ENCODE data around the gene RAB44. TPM values are rescaled to one million over a fixed set of nuclear protein-coding genes. Genes with fewer than 3 reads are reported as not detected.

Gene RAB44
- total and polyA plus RNA-seq, 12 donors: 0.03 to 0.16 TPM; not detected in 10

DNA sequence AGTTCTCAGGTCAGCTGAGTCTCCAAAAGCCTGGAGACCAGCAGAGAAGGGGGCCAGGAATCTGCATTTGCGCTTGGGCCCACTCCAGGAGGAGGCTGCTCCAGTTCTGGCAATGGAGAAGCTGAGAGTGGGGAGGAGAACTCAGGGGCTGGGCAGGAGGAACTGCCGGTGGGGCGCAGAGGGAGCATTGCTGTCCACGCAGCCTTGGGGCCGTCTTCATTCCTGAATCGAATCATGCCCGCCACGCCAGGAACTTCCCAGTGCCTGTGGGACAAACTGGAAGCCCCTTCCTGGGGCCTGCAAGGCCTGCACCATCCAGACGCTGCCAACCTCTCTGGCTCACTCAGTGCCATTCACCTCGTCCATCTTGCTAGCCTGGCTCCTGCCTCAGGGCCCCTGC is 16.9 kb downstream of the RAB44 start:
- Histone ChIP-seq H3K9me3 (replicated peaks in 1 of 3) (no peaks in the 10 kb centered on the region), H3K4me3 (no peak overlapping the region), H3K27me3 (no peaks in the 10 kb centered on the region), H3K36me3 (replicated peaks in 1 of 2) (no peaks in the 10 kb centered on the region), H3K4me1 (replicated peaks in 1 of 2) (no peaks in the 10 kb centered on the region), H3K27ac (no peak overlapping the region)
- no peak for DNase-seq
- intact Hi-C loops (cut with DNase I): no loop called here
- WGBS, 4 donors: 82 to 87% (median 85%) methylated on average over 10 of the region's 10 CpGs
- TF ChIP-seq, protein P1, sequence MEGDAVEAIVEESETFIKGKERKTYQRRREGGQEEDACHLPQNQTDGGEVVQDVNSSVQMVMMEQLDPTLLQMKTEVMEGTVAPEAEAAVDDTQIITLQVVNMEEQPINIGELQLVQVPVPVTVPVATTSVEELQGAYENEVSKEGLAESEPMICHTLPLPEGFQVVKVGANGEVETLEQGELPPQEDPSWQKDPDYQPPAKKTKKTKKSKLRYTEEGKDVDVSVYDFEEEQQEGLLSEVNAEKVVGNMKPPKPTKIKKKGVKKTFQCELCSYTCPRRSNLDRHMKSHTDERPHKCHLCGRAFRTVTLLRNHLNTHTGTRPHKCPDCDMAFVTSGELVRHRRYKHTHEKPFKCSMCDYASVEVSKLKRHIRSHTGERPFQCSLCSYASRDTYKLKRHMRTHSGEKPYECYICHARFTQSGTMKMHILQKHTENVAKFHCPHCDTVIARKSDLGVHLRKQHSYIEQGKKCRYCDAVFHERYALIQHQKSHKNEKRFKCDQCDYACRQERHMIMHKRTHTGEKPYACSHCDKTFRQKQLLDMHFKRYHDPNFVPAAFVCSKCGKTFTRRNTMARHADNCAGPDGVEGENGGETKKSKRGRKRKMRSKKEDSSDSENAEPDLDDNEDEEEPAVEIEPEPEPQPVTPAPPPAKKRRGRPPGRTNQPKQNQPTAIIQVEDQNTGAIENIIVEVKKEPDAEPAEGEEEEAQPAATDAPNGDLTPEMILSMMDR (IDR thresholded peaks at IDR 0.05): no peak
- TF ChIP-seq POLR2A (IDR thresholded peaks at IDR 0.05): no peak

DNA sequence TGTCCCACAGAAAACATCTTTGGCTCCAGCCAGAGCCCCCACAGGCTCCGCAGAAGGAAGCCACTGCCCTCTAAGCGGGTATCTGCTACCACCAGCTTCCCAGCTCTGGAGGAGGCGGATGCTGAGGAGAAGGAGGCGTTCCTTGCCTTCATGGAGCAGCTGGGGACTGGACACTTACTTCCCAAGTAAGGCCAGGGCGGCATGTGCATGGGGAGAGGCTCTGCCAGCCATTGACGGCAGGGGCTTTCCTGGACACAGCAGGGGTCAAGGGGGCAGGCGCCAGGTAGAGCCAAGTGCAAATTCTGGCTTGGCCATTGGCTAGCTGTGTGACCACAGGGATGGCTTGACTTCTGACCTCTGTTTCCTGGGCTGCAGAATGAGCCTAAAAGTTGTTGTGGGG is 17.8 kb downstream of the RAB44 start:
- intact Hi-C loops (cut with DNase I): no loop called here
- DNase-seq: no peak

DNA sequence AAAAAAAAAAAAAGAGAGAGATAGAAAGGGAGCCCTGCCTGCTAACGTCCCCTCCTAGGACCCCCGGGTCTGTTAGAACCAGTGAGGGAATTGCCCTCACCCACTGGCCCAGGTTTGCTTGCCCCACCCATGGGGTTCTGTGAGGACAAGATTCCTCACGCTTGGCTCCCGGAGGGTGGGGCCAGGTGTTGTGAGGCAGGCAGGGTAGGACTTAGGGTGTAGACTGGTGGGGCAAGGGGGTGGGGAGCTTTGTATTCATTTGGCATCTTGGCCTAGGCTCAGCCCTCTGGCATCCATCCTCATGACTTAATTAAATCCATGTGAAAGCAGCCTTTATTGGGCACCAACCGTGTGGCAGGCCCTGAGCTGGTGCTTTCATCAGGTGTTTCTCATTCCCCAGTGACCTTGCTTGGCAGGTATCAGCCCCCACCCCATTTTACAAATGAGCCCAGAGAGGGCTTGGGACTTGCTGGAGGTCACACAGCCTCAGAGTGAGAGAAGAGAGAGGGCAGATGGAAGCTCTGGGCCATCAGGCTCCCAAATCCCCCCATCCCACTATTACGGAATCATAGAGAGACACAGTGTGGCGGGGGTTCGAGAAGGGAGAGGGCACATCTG is 19.0 kb downstream of the RAB44 start:
- DNase-seq: no peak

More for the DNA sequence above, 17.8 kb downstream of the RAB44 start:
- Histone ChIP-seq H3K4me3 (no peak overlapping the region), H3K27me3 (no peaks in the 10 kb centered on the region), H3K27ac (no peak overlapping the region), H3K4me1 (replicated peaks in 1 of 2) (no peaks in the 10 kb centered on the region), H3K36me3 (replicated peaks in 1 of 2) (no peaks in the 10 kb centered on the region), H3K9me3 (replicated peaks in 1 of 3) (no peaks in the 10 kb centered on the region)
- TF ChIP-seq POLR2A (IDR thresholded peaks at IDR 0.05): no peak
- TF ChIP-seq, protein P1 (IDR thresholded peaks at IDR 0.05): no peak
- 86 to 97% (median 93%) methylated on average over 4 to 7 of the region's 7 CpGs for WGBS, 4 donors

DNA sequence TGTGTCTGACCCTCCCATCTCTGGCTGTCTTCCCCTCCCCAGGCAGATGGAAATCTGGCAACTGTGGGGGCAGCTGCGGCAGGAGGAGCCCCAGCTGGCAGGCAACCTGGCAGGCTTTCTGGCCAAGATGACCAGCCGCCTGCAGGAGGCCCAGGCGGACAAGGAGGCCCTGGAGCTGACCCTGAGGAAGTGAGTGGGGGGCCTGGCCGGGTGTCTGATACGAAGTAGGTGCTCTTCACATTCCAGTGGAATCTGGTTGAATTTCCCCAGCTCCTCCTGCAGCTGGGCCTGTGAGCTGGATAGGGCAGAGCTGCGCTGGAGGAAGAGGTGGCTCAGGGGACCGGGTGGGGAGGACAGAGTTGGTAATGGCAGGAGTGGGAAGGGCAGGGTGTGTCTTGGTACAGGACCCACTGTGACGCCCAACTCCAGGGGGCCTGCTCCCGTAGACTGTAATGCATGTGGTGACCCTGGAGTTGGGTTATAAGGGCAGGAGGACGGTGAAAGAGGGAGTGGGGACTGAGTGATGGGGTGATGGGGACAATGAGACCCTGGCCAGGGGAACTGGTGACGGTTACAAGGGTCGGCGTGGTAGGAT is 19.7 kb downstream of the RAB44 start:
- H3K4me3 ChIP-seq: no peak overlapping the region
- H3K27me3 ChIP-seq: no peaks in the 10 kb centered on the region
- DNase-seq: no peak
- intact Hi-C loops (cut with DNase I): no loop called here
- no peaks in the 10 kb centered on the region for H3K4me1 ChIP-seq (replicated peaks in 1 of 2)
- no peaks in the 10 kb centered on the region for H3K36me3 ChIP-seq (replicated peaks in 1 of 2)
- H3K27ac ChIP-seq: no peak overlapping the region
- H3K9me3 ChIP-seq (replicated peaks in 1 of 3): no peaks in the 10 kb centered on the region
- 71 to 84% (median 77%) methylated on average over 10 to 13 of the region's 13 CpGs for WGBS, 4 donors
- TF ChIP-seq, protein P1 (IDR thresholded peaks at IDR 0.05): no peak
- no peak for TF ChIP-seq POLR2A (IDR thresholded peaks at IDR 0.05)

More for the DNA sequence above, 19.0 kb downstream of the RAB44 start:
- H3K27ac ChIP-seq: no peak overlapping the region
- 76 to 91% (median 81%) methylated on average over 8 of the region's 8 CpGs for WGBS, 4 donors
- no peak overlapping the region for H3K4me3 ChIP-seq
- no peaks in the 10 kb centered on the region for H3K27me3 ChIP-seq
- no peaks in the 10 kb centered on the region for H3K9me3 ChIP-seq (replicated peaks in 1 of 3)
- no peaks in the 10 kb centered on the region for H3K4me1 ChIP-seq (replicated peaks in 1 of 2)
- TF ChIP-seq POLR2A (IDR thresholded peaks at IDR 0.05): no peak
- H3K36me3 ChIP-seq (replicated peaks in 1 of 2): no peaks in the 10 kb centered on the region
- intact Hi-C loops (cut with DNase I): no loop called here

Data from adrenal gland (tissue), 12 donors.